WTC11 (cell line): ENCODE data around the gene TPST2. TPM values are rescaled to one million over a fixed set of nuclear protein-coding genes. Genes with fewer than 3 reads are reported as not detected.

Experiments
- ATAC-seq: fragments of 200-7000 bp; cut with Tn5 transposase; 2 replicates; pipeline ENCODE4 v1.10.0; 2021; ENCODE audit warnings: mild to moderate bottlenecking, moderate library complexity
- CTCF ChIA-PET: fragments of 300-600 bp; sonication (Branson Sonifier 250); formaldehyde crosslinking; loops from one replicate; lab custom pipeline; 2021; ENCODE audit warnings: antibody characterized with exemption; lab: Charles Lee
- POLR2A ChIA-PET: fragments of 350-600 bp; sonication (Branson Sonifier 250); formaldehyde crosslinking; loops from one replicate; lab custom pipeline; 2021; ENCODE audit warnings: antibody characterized with exemption; lab: Charles Lee
- DNase-seq: peaks from one replicate; pipeline ENCODE4 v3.0.0; 2021; ENCODE audit warnings: low spot score
- H3K27ac Mint-ChIP-seq: 2 replicates; pipeline ENCODE4 v1.8.0; 2021; ENCODE audit warnings: mixed read lengths
- H3K27me3 Mint-ChIP-seq: 2 replicates; pipeline ENCODE4 v1.8.0; 2021; ENCODE audit warnings: low read depth, mild to moderate bottlenecking, moderate library complexity, mixed read lengths
- H3K36me3 Mint-ChIP-seq: 2 replicates; pipeline ENCODE4 v1.8.0; 2021; ENCODE audit warnings: mixed read lengths
- H3K4me1 Mint-ChIP-seq: 2 replicates; pipeline ENCODE4 v1.8.0; 2022; ENCODE audit warnings: mixed read lengths
- H3K4me3 Mint-ChIP-seq: 2 replicates; pipeline ENCODE4 v1.8.0; 2021; ENCODE audit warnings: mild to moderate bottlenecking, moderate library complexity, mixed read lengths
- H3K9me3 Mint-ChIP-seq: 2 replicates; pipeline ENCODE4 v1.8.0; 2021; ENCODE audit warnings: mixed read lengths
- CREB1 ChIP-seq: sonication (generic); formaldehyde crosslinking; IDR thresholded peaks from 2 replicates; pipeline ENCODE4 v1.8.0; 2023; ENCODE audit warnings: mild to moderate bottlenecking, missing genetic modification reagents
- E2F1 ChIP-seq: sonication (generic); formaldehyde crosslinking; IDR thresholded peaks from 2 replicates; pipeline ENCODE4 v1.8.0; 2022; ENCODE audit warnings: mild to moderate bottlenecking, missing genetic modification reagents
- FOXJ3 ChIP-seq: sonication (generic); formaldehyde crosslinking; IDR thresholded peaks from 2 replicates; pipeline ENCODE4 v1.9.0; 2021; ENCODE audit warnings: missing genetic modification reagents, mild to moderate bottlenecking, borderline replicate concordance
- FOXP1 ChIP-seq: sonication (generic); formaldehyde crosslinking; IDR thresholded peaks from 2 replicates; pipeline ENCODE4 v1.8.0; 2022; ENCODE audit warnings: missing genetic modification reagents, mild to moderate bottlenecking, moderate library complexity, borderline replicate concordance
- FOXP4 ChIP-seq: sonication (generic); formaldehyde crosslinking; IDR thresholded peaks from 2 replicates; pipeline ENCODE4 v1.8.0; 2022; ENCODE audit warnings: mild to moderate bottlenecking, missing genetic modification reagents
- MXD4 ChIP-seq: fragments of 250-450 bp; sonication (Bioruptor Pico); IDR thresholded peaks from 2 replicates; pipeline ENCODE4 v1.8.0; 2021; ENCODE audit warnings: mild to moderate bottlenecking, moderate library complexity, borderline replicate concordance
- STAT6 ChIP-seq: sonication (generic); formaldehyde crosslinking; conservative IDR thresholded peaks from 2 replicates; pipeline ENCODE4 v1.8.1; 2023; ENCODE audit warnings: mild to moderate bottlenecking, low read depth, missing genetic modification reagents, moderate library complexity
- ZBTB43 ChIP-seq: sonication (generic); formaldehyde crosslinking; IDR thresholded peaks from 2 replicates; pipeline ENCODE4 v1.8.1; 2023; ENCODE audit warnings: mild to moderate bottlenecking, missing genetic modification reagents
- ZNF121 ChIP-seq: sonication (generic); formaldehyde crosslinking; IDR thresholded peaks from 2 replicates; pipeline ENCODE4 v1.8.0; 2023; ENCODE audit warnings: missing genetic modification reagents
- ZNF138 ChIP-seq: sonication (generic); formaldehyde crosslinking; conservative IDR thresholded peaks from 2 replicates; pipeline ENCODE4 v1.8.1; 2022; ENCODE audit warnings: mild to moderate bottlenecking, moderate library complexity, missing genetic modification reagents
- ZNF317 ChIP-seq: sonication (generic); formaldehyde crosslinking; IDR thresholded peaks from 2 replicates; pipeline ENCODE4 v1.8.1; 2023; ENCODE audit warnings: low read depth, mild to moderate bottlenecking, moderate library complexity, missing genetic modification reagents, borderline replicate concordance
- ZNF416 ChIP-seq: fragments of 250-450 bp; sonication (Bioruptor Pico); IDR thresholded peaks from 2 replicates; pipeline ENCODE4 v1.9.0; 2021; ENCODE audit warnings: mild to moderate bottlenecking, inconsistent platforms
- total RNA-seq: library from RNA; stranded (reverse); gene quantifications from 3 replicates; pipeline ENCODE4 v1.2.3, GENCODE V29; 2021

The TPST2 gene
- total RNA-seq, 1 experiment from 2014 or later: 84.2 TPM

GRCh38 chr22:26556904-26557303, 33.0 kb downstream of the TPST2 start (continued):
- no peak for TF ChIP-seq FOXP4 (CRISPR knock-in tag)
- TF ChIP-seq CREB1 (CRISPR knock-in tag): no peak
- TF ChIP-seq ZNF416 (CRISPR knock-in tag): no peak

GRCh38 chr22:26555478-26555877, 34.5 kb downstream of the TPST2 start:
- CTCF ChIA-PET: interaction anchor here (0.6 to 1.4 kb wide), 5 partner anchors 8 to 117 kb away, joined by 3 to 9 read pairs (median 5); no protein-coding TSS in a partner anchor
- H3K36me3 Mint-ChIP-seq: no peaks in the 10 kb centered on the region
- no peak for ATAC-seq
- peak overlapping the region; percentile 95 for H3K27ac Mint-ChIP-seq
- no peaks in the 10 kb centered on the region for H3K27me3 Mint-ChIP-seq
- 0 out of 2 replicates have a peak overlapping the region, but pooled peaks have one; percentile 4 for H3K4me3 Mint-ChIP-seq
- H3K4me1 Mint-ChIP-seq: peaks cover 88% of the 10 kb centered on the region
- POLR2A ChIA-PET: interaction anchor here (0.7 to 1.6 kb wide), 3 partner anchors 9 to 106 kb away, joined by 3 read pairs; no protein-coding TSS in a partner anchor
- no peaks in the 10 kb centered on the region for H3K9me3 Mint-ChIP-seq
- TF ChIP-seq ZNF317 (CRISPR knock-in tag): peak; percentile 91
- peak; percentile 82; the same call in 1 of the 2 replicates for TF ChIP-seq ZBTB43 (CRISPR knock-in tag)
- no peak for TF ChIP-seq MXD4 (CRISPR knock-in tag)
- TF ChIP-seq, all 79 proteins: peak for 2
- DNase-seq: no peak

GRCh38 chr22:26554956-26555355, 35.0 kb downstream of the TPST2 start:
- TF ChIP-seq ZNF138 (CRISPR knock-in tag): no peak
- no peak for TF ChIP-seq E2F1 (CRISPR knock-in tag)
- no peak for TF ChIP-seq ZNF317 (CRISPR knock-in tag)
- TF ChIP-seq STAT6 (CRISPR knock-in tag): no peak
- TF ChIP-seq FOXJ3 (CRISPR knock-in tag): no peak
- Mint-ChIP-seq H3K27me3 (no peaks in the 10 kb centered on the region), H3K27ac (peak overlapping the region; percentile 95), H3K36me3 (no peaks in the 10 kb centered on the region), H3K9me3 (no peaks in the 10 kb centered on the region), H3K4me3 (no peak overlapping the region), H3K4me1 (peaks cover 88% of the 10 kb centered on the region)
- CTCF ChIA-PET: interaction anchor here (0.6 to 1.4 kb wide), 6 partner anchors 9 to 118 kb away, joined by 3 to 9 read pairs (median 5); no protein-coding TSS in a partner anchor
- POLR2A ChIA-PET: interaction anchor here (0.7 to 1.6 kb wide), 3 partner anchors 9 to 106 kb away, joined by 3 read pairs; no protein-coding TSS in a partner anchor
- DNase-seq (no peak), ATAC-seq (peak; percentile 78)

GRCh38 chr22:26553056-26553752, 36.7 kb downstream of the TPST2 start:
- ATAC-seq: no peak
- Mint-ChIP-seq H3K27ac (peak overlapping the region; percentile 95), H3K9me3 (no peaks in the 10 kb centered on the region), H3K36me3 (no peaks in the 10 kb centered on the region), H3K27me3 (no peaks in the 10 kb centered on the region), H3K4me3 (no peak overlapping the region), H3K4me1 (peaks cover 83% of the 10 kb centered on the region)
- POLR2A ChIA-PET: no interaction called here
- CTCF ChIA-PET: interaction anchor here (0.9 kb wide), 1 partner anchor 9 kb away, joined by 3 read pairs; no protein-coding TSS in a partner anchor
- peak; percentile 95 for TF ChIP-seq ZNF121 (CRISPR knock-in tag)
- no peak for TF ChIP-seq FOXP1 (CRISPR knock-in tag)
- no peak for DNase-seq
